GM21619 (cell line): ENCODE data around the gene FOSB.
"Not testable (repeated sequence)": the region's sequence is repeated elsewhere in the genome, so short reads cannot be mapped to it uniquely, and the experiment has no call there.

ENCODE experiments used
- ATAC-seq: cut with Tn5 transposase; IDR thresholded peaks from one replicate; pipeline ENCODE4 v1.9.1; 2021; ENCODE audit not compliant: unreplicated experiment

The FOSB gene

DNA sequence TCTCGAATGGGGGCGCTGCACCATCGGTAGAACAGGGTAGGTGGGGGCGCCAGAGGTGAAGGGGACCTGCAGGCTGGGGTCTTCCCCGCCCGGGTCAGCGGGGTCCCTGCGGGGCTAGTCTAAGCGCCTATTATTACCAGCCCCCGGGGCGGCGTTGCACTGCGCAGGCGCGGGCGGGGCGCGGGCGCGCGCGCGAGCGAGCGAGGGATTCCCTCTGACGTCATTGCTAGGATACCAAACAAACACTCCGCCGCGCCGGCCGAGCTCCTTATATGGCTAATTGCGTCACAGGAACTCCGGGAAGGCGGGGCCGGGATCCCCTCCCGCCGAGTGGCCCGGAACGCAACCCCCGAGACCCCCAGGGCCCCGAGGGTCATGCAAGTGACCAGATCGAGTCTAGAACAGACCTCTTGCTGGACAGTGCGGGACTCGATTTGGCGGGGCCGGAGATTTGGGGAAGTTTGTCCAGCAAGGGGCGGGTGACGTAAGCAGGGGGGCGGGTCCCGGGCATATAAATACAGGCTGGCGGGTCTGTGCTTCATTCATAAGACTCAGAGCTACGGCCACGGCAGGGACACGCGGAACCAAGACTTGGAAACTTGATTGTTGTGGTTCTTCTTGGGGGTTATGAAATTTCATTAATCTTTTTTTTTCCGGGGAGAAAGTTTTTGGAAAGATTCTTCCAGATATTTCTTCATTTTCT is at the start of gene FOSB:
TSS of gene FOSB (plus strand) at position 541 of the 703 bp plus-strand sequence. CDS start 591 bp downstream, outside the sequence.
- peak; percentile 36 for ATAC-seq

DNA sequence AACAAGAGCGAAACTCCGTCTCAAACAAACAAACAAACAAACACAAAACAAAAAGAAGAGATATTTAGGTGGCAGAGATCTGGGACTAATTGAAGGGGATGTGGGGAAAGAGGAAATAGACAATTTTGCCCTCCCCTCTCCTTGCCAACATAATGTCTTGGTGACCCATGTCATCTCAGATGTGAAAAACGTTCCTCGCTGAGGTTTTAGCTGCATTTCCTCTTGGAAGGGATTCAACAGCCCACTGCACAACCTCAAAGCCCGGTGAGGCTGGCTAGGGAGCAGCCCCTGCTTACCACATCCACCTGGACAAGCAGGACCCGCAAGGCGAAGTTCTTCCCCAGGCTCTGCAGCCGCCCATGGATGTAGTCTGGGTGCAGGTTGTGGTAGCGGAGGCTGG is 49.0 kb upstream of the FOSB start:
- ATAC-seq, result no peak

DNA sequence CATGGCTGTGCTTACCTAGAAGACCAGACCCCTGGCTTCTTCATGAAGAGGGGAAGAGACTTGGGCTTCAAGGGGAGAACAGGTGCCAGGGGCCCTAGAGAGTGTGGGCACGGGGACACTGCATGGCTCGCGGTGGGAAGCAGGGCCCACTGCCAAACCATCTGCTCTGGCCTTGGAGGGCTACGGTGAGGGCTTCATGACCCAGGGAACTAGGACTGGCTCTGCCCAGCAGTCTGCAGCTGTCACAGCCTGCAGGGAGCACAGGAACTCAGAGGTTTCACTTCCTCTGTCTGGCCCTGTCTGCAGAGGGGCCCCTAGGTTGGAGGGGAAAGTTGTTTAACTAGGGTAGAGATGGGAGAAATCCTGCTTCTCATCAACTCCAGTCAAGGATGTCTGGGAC is 48.4 kb upstream of the FOSB start:
- ATAC-seq, result peak; percentile 48

GRCh38 chr19:45419895-45420294 is 47.9 kb upstream of the FOSB start:
- no peak for ATAC-seq

GRCh38 chr19:45420356-45420755 is 47.4 kb upstream of the FOSB start:
- ATAC-seq, result no peak

GRCh38 chr19:45420871-45421270 is 46.9 kb upstream of the FOSB start:
- no peak for ATAC-seq

DNA sequence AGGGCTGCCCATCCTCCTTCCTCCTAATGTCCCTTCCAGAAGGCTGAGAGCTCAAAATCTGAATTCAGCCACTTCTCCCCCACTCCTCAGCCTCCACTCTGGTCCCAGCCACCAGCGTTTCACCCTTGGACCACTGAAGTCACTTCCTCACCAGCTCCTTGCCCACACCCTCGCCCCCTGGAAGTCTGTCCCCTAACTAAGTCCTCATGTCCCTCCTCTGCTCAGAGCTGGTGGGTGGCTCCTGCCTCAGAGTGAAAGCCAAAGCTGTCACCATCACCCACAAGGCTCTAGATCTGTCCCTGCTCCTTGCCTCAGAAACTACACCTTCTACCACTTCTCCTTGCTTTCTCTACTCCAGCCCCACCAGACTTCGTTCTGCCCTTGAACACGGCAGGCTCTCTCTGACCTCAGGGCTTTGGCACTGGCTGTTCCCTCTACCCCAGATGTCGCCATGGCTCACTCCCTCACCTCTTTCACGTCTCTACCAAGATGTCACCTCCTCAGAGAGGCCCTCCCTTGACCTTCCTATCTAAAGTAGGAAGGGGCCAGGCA is 45.8 kb upstream of the FOSB start:
- no peak for ATAC-seq

DNA sequence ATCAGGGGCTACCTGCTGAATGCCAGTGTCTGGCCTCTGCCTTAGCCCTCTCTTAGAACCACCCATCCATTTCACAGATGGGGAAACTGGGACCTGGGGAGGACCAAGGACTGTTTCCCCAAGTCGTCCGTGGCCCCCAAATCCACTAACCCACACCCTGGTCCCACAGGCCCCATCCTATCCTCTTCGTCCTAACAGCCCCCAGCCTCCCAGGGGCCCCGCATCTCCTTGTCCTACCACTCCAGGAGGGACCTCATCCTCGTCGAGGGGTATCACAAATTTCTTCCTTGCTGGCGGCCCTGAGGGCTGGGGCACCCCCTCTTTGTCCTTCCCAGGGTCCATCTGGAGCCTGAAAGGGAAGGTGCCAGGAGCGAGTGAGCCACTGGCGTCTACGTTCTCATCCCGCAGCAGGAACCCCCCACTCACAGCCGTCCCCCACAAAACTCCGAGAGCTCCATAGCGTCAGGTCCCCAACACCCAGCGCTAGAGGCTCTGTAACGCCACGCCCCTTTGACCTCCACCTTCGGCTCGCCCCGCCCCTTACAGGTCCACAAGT is 44.7 kb upstream of the FOSB start:
- no peak for ATAC-seq

DNA sequence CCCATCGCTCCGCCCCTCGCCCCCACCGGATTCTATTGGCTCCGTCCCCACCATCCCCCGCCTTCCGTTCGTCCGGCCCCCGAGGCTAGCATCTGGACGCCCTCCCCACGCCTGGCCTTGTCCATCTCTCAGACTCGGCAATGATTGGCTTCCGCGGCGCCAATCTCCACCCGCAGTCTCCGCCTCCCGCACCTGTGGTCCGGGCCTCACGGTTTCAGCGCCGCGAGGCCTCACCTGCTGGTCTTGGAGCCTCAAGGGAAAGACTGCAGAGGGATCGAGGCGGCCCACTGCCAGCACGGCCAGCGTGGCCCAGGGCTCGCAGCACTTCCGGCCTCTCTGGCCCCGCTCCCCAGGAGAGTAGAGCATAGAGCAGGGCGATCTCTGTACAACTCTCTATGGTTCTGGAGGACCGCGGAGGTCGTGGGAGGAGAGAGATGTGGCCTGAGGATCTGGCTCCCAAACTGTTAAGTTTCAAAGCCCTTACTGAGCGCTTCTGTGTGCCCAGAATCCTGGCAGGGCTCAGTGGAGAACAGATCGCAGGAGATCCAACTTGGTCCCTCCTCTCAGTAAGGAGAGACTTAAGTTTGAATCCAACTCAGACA is 44.1 kb upstream of the FOSB start, which contains the start of gene ERCC1:
TSS of gene ERCC1 (minus strand) at position 329 of the 602 bp plus-strand sequence. CDS start 543 bp downstream, outside the sequence.
- peak; percentile 56 for ATAC-seq

DNA sequence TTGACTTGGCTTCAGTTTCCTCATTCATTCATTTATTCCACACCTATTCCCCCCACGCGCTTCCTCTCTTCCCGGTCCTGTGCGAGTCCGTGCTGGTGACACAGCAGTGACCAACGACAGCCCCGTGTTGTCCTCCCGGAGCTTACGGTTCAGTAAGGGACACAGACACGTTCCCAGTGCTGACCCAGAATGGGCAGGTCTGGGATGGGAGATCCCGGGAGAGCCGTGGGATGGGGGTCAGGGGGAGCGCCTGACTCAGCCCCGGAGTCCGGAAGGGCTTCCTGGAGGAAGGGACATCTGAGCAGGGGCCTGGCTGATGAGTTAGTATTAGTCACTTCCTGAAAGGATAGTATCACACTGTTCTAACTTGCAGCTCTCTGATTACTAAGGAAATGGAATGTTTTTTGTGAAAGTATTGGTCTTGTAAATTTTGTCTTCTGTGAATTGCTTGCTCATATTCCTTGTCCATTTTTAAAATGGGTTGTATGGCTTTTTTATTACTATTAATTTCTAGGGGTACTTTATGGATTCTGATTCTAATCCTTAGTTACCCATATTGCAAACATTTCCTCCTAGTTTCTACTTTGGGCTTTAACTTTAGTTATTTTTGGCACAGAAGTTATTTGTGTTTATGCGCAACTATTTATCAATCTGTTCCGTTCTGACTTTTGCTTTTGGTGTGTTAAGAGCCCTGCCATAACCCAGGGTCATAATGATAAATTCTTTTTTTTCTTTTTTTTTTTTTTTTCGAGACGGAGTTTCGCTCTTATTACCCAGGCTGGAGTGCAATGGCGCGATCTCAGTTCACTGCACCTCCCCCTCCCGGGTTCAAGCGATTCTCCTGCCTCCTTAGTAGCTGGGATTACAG is 43.4 kb upstream of the FOSB start:
- ATAC-seq, result no peak

DNA sequence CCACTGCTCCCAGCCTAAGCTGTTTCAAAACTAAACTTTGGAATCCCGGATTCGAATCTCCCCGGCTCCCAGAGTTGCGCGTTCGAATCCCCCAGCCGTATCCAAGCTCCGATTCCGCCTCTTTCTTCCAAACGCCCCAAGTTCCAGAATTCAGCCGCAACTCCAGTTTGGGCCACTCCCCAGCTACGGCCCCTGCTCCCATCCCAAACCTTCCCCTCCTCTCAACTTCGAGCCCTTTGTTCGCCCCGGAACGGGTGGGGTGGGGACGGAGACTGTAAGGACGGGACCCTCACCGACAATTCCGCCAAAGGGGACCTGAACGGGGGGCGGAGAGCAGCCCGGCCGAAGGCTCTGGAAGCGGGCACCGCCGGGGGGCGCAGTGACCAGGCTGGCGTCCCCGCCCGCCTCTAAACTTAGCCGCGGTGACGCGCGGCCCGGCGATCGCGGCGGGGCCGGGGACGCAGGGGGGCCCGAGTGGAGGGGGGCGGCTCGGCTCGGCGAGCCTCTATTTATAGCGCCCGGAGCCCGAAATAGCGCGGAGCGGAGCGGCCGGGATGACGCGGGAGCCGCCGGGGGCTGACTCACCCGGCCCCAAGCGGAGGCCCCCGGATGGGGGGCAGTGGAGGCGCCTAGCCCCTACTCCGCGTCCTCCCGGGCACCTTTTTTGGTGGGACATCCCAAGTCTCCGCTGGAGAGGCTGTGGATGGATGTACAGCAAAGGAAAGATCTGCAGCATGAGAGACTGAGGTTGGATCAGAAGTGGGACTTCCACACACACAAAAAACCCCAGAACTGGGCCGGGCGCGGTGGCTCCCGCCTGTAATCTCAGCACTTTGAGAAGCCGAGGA is 39.2 kb upstream of the FOSB start:
- ATAC-seq, result no peak

DNA sequence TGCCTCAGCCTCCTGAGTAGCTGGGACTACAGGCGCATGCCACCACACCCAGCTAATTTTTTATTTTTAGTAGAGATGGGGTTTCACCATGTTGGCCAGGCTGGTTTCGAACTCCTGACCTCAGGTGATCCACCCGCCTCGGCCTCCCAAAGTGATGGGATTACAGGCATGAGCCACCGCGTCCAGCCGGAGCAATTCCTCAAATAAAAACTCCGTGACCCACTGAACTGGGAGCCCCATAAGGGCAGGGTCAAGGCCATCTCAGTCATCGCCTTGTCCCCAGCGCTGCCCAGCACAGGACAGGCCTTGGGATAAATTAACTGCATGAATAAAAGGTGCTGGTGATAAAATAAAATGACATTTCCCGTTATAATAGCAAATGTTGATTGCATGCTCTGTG is 37.9 kb upstream of the FOSB start:
- ATAC-seq, result not testable (repeated sequence)

GRCh38 chr19:45431008-45431407 is 36.8 kb upstream of the FOSB start:
- ATAC-seq, result not testable (repeated sequence)

DNA sequence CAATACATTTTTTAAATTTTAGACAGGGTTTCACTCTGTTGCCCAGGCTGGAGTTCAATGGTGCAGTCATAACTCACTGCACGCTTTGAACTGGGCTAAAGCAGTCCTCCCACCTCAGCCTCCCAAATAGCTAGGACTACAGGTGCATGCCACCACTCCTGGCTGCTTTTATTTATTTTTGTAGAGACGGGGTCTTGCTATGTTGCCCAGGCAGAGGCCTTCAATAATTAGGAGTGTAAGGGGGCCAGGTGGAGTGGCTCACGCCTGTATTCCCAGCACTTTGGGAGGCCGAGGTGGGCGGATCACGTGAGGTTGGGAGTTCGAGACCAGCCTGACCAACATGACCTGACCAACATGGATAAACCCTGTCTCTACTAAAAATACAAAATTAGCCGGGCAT is 35.3 kb upstream of the FOSB start:
- not testable (repeated sequence) for ATAC-seq

- no peak for ATAC-seq
Observed at GRCh38 chr19:45437328-45437727, 30.5 kb upstream of the FOSB start.

- ATAC-seq, result no peak
Observed at GRCh38 chr19:45439190-45439568, 28.6 kb upstream of the FOSB start.

DNA sequence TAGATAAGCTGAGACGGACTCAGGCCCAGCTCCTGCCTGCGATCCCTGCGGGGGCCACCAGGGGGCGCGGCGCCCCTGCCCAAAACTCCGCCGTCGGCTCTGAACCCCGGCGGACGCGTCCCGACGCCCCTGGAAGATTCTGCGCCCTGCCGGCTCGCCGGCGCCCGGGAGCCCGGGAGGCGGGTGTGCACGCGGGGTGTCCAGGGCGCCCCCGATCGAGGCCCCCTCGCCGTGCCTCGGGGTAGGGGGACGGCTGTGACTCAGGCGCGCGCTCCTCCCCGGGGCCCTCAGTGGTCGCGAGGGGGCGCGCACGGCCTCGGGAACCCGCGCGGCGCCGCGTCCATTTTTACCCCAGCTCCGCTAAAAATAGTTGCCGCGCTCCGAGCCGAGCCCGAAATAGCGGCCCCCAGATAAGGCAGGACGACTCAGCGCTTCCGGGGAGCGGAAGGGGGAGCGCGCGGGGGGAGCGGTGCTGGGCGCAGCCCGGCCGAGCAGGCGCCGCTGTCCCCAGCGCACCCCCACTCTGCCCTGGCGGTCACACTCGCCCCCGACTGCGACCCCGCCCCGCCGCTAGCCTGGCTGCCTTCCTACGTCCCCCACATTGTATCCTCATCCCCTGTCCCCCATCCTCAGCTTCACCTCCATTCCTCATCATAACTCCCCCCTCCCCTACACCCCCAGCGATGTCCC is 28.1 kb upstream of the FOSB start:
- ATAC-seq, result peak; percentile 44

DNA sequence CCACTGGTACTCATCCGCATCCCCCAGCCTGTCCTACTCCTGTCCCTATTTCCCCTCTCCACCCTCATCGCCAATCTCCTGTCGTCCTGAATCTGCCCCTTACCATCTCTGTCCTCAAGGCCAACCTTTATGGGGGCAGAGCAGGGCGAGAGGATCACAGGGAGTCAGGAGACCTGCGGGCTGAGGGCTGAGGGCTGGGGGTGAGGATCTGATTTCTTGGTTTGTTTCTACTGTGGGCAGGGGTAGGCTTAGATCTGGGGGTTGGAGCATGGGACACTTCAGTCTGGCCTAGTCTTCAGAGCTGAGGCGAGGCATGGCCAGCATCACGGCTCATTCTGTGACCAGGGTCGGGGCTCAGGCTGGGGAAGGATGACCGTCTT is 27.5 kb upstream of the FOSB start:
- no peak for ATAC-seq

- no peak for ATAC-seq
Observed at GRCh38 chr19:45440873-45441654, 26.7 kb upstream of the FOSB start.
